GM12873 (cell line): Measurements from ENCODE around the gene ROMO1.

Experiments
- TF ChIP-seq, protein P1 (sequence below): IDR thresholded peaks from 2 replicates; pipeline ENCODE4 v1.5.1; 2012; ENCODE audit warnings: low read depth, mild to moderate bottlenecking, moderate library complexity, low read length, control low read depth; ENCODE audit not compliant: insufficient read depth; ENCODE audit errors: missing control alignments

The ROMO1 gene

DNA sequence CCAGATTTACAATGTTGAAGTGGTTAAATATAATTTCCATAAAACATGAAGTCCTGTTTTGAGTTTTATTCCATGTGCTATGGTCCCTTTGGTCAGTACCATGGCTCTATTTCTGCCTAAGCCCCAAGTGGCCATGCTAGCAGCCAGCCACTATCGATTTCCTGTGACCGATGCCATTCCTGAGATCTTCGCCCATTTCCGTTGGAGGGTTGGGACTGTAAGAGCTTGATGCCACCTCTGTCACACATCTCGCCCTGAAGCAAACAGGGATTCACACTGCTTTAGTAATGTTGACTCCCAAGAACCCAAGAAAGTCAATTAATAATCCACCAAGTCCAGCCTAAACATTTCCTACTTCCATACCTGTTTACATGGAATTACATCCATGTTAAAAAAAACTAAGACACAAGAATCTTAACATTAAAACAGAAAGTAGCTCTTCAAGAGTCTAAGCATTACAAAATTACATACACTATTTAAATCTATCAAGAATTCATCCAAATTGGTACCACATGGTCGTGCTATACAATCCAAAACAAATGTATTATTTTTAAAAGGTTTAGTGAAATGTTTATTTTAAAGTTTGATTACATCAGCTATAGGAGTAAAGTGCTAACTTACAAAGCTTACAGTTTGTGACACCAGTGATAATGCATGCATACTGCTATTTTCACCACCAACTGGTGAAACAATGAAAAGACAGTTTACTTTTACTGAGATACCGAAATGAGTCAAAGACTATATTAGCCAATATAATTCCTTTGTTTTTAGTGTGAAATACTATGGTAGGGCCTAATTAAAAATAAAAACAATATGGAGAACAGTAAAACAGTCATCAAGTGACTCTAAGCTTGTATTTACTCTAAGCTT is 40.3 kb downstream of the ROMO1 start:
- TF ChIP-seq, protein P1, sequence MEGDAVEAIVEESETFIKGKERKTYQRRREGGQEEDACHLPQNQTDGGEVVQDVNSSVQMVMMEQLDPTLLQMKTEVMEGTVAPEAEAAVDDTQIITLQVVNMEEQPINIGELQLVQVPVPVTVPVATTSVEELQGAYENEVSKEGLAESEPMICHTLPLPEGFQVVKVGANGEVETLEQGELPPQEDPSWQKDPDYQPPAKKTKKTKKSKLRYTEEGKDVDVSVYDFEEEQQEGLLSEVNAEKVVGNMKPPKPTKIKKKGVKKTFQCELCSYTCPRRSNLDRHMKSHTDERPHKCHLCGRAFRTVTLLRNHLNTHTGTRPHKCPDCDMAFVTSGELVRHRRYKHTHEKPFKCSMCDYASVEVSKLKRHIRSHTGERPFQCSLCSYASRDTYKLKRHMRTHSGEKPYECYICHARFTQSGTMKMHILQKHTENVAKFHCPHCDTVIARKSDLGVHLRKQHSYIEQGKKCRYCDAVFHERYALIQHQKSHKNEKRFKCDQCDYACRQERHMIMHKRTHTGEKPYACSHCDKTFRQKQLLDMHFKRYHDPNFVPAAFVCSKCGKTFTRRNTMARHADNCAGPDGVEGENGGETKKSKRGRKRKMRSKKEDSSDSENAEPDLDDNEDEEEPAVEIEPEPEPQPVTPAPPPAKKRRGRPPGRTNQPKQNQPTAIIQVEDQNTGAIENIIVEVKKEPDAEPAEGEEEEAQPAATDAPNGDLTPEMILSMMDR, result peak; percentile 31

DNA sequence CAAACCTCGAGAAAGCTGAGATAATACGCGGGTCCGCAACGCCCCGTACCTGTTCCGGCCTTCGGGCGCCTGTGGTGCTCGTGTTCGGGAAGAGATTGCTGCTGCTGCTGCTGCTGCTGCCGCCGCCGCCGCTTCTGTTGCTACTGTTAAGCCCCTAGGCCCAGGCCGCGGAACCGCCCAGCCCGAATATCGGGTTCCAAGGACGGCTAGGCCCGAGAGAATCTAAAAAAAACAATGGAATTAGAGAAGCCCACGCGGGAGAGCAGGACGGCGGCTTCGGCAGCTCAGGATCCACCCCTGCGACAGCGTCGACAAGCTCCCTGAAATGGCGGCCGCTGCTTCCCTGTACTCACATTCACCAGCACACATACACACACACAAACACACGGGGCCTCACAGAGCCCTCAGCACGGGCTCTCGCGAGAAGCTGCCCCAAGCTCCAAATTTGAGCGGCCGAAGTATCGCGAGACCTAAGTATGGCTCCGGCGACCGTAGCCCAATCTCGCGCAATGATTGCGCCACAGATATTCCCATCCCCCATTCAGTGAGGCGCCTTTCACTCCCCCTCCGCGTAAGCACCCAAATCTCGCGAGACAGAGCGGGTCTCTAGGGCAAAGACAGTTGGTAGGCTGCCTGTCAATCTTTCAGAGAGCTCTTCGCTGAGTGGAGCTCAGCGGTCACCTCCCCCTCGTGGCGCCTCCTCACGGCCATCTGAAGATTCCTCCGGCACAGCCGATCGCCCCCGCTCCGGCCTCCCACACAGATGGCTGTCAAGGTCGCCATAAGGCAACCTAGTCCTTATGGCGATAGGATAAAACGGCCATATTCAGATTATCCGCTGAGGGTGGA is 42.9 kb downstream of the ROMO1 start, which contains the start of gene RBM39:
Gene RBM39, minus strand, starts transcription at position 369 of the 849 bp plus-strand sequence. CDS start 1,386 bp downstream, outside the sequence.
- TF ChIP-seq, protein P1, result peak; percentile 29

DNA sequence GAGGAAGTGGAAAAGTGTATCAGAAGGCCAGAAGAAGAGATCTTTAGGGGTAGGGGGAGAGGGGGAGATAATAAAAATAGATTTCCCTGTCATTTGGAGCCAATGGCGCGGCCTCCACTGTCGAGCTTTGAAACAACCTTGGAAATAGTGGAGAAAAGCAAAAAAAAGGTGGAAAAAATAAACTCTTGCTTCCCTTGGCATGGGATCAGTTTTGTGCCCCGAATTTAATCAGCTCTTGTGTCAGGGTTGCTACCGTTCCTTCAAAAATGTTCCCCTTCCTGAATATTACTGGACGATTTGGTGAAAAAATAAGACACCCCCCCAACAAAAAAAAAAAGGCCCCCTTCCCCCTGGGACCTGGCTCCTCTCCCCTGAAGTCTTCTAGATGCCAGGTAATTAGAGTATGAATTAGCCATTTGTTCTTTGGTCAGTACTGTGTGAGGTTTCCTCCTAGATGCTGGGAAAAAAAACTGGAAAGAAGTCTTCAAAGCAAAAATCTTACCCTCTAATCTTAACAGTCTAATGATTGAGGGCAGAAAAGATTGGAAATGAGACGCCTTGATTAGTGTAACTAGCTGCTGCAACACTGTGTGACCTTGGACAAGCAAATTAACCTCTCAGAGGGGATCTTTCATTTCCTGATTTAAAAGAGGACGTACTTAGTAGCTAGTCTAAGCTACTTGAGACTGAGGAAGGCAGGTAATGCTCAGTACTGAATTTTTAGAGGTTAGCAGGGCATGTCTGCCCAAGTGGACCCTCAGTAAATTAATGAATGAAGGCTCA is 43.7 kb downstream of the ROMO1 start:
- TF ChIP-seq, protein P1, result no peak

DNA sequence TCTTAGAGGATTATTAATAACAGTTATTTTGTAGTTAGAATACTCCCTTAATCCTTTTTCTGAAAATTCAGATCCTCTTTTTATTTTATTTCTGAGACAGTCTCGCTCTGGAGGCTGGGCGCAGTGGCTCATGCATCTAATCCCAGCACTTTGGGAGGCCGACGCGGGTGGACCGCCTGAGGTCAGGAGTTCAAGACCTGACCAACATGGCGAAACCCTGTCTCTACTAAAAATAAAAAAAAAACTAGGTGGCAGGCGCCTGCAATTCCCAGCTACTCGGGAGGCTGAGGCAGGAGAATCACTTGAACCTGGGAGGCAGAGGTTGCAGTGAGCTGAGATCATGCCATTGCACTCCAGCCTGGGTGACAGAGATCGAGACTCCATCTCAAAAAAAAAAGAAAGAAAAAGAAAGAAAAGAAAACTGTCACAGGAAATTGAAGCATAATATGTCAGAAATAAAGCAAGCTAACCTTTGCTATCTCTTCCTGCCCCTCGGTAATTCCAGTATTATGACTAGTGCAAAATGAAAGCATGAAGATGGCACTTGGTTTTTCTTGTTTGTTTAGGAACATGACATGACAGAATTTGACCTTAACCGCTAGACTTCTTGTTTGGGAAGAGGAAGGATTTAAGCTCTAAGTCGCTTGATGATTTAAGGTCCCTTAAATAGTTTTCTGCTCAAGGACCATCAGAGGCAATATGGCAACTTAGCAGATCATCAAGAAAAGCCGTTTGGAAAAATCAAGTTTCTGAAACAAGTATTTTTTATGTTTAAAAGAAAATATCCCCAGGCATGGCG is 44.7 kb downstream of the ROMO1 start:
- TF ChIP-seq, protein P1, result no peak
